Stimulated activated CD8-positive, alpha-beta memory T cell treated with anti-CD3 and anti-CD28 coated beads, Interleukin-4, amount 100 ng/mL, for 24 hours (primary cell): ENCODE data around the gene SH2D7.

ENCODE experiments used
- DNase-seq: peaks from one replicate; pipeline ENCODE4 v3.0.0-alpha.2; 2020; ENCODE audit warnings: low read depth

The SH2D7 gene

DNA sequence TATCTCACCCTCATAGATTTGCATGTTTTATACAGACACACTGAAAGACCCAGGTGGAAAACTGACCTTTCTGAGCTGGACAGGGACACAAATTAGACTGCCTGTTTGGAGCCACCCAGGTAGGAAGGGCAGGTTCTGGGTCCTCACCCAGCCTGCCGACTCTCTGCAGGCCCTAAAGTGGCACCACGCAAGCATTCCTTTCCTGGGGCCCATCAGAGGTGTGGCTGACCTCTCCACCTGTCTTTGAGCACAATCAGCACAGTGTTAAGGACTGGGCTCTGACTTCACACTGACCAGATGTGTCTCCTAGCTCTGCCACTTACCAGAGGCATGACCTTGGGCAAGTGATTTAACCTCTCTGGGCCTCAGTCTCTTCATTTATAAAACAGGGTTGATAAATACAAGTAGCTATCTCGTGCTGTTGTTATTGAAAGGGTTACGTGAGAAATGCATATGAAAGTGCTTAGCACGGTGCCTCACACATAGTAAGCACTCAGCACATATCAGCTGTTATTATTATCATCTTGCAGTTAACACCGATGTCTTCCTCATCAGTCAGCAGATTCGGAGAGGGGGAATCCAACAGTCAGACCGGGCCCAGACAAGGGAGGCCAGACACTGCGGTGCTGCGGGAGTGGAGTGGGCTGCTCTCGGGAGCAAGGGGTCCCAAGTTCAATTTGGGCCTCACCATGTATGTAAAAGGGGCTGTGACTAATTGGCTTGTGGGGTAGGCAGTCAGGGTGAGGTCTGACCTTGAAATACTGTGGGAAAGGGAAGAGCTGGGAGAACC is 12.9 kb upstream of the SH2D7 start:
- DNase-seq: no peak

DNA sequence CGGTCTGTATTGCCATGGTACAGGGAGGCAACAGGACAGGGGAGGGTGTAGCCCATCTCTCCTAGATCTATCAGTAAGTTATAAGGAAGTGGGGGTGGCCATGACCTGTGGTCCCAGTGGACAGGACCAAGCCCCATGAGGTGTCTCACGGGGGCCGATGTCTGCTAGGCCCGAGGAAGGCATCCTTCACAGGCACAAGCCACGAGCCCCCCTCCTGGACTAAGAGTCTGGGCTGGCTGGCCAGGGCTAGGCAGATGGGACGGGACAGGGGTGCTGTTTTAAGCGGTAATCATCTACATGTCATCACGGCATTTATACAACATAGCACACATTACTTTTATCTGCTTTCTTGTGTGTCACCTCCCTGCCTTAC is 12.3 kb upstream of the SH2D7 start:
- no peak for DNase-seq

DNA sequence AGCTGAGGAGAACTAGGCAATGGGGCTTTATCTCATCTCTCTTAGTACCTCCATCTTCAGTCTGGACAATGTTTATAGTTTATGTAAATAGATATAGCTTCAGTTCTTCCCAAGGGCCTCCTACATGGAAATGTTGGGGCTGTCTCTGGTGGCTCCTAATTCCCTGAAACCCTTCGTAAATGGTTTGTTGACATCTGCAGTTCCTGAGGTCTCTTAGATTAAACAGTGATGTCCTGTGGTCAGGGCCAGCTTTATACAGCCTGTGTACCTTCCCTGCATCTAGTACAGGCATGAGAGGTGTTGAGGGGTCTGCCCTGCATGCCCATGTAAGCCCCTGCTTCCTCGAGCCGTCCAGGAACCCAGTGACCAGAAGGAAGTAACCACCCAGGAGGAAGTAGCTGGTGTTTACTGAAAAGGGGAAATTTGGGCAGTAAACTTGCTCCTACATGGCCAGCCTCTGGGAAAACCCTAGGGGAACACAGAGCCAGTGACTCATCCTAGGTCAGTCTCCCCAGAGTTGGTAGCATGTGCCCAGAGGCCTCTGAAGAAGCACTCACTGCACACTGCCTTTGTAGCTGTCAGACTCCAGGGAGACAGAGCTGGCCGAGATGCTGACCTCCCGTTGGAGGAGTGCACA is 10.1 kb upstream of the SH2D7 start:
- no peak for DNase-seq

DNA sequence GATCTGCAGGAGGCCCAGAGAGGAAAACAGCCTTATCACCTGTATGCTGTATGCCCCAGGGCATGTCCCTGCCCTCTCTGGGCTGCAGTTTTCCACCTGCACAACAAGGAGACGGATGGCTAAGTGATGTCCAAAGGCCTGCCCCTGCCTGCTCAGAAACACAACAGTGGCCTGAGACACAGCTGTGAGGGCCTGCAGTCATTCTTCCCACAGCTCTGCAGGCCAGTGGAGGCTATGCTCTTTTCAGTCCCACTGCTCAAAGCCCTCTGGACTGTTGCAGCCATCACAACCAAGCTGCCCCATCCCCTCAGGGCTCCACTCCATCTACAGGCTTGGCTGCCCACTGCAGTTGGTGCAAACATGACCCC is 9.6 kb upstream of the SH2D7 start:
- DNase-seq: no peak

DNA sequence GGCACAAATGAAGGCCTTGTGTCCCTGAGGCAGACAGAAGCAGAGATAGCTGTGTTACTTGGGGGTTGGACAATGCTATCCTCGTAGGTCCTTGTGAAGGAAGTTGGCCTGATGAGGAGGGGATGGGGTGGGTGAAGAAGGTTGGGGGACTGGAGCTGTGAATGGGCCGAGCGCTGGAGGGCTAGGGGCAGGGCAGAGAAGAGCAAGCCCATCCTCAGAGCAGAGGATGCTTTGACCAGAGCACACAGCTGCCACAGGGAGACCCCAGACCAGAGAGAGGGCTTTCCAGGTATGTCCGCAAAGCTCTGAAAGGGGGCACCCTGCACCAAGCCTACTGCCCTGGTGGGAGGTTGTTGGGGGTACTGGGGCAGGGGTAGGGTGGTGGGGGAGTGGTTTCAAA is 9.2 kb upstream of the SH2D7 start:
- no peak for DNase-seq

DNA sequence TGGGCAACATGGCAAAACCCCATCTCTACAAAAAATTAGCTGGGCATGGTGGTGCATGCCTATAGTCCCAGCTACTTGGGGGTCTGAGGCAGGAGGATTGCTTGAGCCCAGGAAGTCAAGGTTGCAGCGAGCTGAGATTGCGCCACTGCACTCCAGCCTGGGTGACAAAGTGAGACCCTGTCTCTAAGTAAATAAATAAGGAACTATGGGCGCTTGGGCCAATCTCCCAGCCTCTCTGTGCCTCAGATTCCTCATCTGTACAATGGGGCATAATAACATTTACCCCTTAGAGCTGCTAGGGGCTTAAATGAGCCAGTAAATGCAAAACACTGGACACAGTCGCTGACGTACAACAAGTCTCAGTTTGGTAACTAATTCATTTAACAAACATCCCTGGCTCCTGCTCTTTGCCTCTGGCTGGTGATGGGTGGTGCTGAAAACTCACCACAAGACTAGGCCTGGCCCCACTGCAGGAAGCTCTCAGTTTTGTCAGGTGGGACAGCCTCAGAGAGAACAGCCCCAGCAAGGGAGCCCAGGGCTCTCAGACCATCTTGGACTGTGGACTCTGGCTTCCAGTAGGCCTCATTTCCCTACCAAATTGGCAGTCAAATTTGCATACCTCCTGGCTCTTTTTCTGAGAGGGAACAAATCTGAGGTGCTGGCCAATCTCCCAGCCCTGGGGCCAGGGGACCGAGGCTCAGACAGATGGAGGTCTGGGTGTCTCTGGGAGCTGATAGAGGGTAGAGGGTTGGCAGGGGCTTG is 8.5 kb upstream of the SH2D7 start:
- DNase-seq: no peak

DNA sequence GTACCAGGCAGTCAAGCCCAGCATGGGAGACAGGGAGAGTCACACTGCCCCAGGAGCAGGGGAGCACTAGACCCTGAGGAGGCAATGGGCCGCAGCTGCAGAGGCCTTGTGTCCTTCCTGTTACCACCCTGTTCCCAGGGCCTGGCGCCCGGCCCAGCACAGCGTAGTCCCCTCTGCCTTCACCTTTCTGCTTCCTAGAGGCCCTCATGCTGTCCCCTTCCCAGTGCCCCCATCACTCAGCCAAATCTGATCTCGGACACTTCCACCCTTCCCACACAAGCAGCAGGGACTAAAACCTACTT is 8.0 kb upstream of the SH2D7 start:
- DNase-seq: no peak

DNA sequence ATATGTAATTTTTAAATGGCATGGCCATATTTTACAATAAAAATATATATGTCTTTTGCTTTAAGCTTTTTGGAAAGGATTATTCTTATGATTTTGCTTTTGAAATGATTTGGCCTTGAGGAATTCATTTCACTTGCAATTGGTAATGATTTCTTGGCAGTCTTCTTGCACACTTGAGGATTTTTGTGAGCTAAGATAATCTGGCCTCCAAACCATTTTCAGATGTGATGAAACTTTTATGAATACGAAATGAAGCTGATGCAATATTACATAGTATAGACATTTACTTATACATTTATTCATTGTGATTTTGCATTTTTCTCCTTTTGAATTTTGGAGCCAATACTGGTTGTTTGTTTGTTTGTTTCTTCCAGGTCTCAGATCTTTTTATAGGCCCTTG is 6.4 kb upstream of the SH2D7 start:
- no peak for DNase-seq

DNA sequence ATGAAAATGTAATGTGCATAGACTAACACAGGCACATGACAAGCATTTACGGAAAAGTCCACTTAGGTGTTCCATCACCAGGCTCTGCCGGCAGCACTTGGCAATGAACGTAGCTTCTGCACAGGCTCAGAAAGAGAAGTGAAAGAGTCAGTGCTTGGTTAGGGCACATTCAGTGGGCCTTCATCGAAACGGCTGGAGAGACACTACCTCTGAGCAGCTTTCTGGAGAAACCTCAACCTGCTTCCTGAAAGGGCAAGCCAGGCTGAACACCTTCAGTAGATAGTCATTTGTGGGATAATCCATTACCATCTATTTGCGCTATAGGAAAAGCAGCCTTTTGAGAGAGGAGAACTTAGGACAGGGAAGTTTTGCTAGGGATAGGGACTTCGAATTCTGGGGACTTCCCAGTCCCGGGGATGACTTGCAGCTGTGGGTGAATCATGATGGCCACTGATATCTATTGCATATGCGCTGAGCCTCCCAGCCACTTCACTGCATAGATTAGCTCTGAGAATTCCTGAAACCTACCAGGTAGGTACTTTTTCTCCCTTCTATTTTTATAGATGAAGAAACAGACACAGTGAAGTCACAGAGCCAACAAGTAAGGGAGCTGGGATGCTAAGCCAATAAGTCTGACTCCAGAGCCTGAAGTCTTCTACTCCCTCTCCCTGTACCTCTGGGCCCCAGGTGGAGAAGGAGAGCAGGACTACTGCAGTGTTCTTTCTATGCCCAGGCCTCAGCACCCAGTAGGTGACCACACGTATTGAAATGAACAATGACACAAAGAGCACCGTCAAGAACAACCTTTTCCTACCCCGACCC is 4.2 kb upstream of the SH2D7 start:
- DNase-seq: no peak

DNA sequence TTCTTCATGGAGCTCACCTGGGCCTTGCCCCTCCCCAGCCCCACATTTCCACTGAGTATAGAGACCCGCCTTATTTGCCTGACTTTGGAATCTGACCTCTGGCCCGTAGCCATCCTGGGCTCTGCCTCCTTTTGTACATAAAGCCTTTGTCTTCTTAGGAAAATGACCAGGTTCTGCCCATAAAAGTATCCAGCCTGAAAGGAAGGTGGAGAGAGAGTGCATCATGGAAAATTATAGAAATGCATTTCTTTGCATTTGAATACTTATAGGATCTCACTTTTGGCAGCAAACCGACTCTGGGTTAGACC is 3.6 kb upstream of the SH2D7 start:
- DNase-seq: no peak

DNA sequence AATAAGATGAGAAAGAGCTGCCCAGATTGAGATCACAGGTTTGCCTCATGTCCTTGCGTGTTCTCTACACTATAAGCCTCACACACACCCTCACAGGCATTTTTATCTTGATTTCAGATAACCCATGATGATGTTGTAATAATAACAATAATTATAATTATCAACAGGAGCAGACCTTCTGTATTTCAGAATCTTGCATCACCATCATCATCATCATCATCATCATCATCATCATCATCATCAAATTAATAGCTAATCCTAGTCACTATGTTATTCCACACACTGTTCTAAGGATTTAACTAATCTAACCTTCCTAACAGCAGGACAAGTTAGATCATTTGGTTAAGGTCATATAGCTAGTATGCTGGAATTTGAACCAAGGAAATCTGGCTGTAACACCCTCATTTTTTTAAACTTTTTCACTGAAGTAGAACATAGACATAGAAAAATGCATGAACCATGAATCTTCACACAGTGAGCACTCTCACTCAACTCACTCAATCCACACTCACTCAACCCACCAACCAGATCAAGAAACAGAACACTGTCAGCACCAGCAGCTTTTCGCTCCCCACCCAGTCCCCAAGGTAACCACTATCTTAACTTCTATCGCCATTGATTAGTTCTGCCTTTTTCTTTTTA is 1.8 kb upstream of the SH2D7 start:
- DNase-seq: no peak

DNA sequence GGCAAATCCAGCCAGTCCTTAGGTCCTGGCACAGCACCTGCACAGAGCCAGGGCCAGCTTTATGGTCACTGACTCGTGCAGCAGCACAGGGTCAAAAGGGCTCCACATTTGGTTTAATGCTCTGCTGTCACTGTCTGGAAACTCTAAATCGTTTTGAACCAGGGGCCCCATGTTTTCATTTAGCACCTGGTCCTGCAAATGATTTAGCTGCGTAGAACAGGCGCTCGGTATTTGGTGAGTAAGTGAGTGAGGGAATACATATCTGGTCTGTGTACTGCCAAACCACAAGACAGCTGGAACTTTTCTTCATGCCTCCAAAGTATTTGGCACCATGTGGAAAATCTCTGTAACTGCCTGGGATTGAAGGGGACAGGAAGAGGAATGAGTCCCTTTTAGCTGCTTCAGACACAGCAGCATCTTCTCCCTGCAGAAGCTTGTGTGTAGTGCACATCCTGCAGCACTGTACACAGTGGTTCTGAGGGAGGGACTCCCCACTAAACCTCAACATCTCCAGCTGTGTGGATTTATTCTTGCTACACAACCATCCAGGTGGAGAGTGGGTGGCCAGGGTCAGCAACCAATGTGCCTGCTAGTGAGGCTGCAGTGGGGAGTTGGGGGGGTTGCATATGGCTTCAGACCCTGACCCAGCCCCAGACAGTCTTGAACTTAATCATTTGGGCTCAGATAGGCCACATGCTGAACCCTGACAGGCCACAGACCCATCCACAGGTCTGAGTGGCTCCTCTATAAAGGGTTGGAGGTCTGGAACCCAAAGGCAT is 1.1 kb downstream of the SH2D7 start:
- no peak for DNase-seq

DNA sequence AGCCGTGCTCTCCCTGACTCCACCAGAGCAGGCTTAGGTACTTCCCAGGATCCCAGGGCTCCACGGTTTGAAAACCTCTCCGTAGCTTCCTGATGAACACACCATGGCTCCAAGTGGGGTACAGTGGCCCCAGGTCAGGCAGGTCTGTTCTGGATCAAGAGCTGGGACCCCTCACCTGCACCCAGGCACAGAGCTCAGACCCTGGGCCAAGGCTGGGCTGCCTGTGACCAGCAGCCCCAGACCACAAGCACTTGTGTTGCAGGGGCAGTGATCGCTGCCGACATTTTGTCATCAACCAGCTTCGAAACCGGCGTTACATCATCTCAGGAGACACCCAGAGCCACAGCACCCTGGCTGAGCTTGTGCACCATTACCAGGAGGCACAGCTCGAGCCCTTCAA is 5.3 kb downstream of the SH2D7 start:
- DNase-seq: no peak

DNA sequence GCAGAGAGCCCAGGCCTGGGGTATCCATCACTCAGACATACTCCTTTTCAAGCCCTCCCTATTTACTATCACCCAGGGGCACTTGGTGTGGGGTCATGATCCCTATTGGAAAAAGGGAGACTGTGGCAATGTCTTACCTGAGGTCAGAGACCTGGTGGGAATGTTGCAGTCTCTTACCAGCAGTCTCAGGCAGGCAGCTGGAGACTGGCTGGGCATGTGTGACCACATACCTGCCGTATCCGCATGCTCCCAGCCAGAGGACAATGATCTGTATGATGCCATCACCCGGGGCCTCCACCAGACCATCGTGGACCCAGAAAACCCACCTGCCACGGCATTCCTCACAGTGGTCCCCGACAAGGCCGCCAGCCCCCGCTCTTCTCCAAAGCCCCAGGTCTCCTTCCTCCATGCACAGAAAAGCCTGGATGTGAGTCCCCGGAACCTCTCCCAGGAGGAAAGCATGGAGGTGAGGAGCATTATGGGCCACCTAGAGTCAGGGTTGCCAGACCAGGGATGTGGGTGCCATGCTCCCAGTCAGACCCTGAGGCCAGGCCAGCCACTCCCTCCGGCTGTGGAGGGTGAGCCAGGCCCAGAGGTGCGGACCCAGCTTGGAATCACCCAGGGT is 5.9 kb downstream of the SH2D7 start:
- DNase-seq: no peak

DNA sequence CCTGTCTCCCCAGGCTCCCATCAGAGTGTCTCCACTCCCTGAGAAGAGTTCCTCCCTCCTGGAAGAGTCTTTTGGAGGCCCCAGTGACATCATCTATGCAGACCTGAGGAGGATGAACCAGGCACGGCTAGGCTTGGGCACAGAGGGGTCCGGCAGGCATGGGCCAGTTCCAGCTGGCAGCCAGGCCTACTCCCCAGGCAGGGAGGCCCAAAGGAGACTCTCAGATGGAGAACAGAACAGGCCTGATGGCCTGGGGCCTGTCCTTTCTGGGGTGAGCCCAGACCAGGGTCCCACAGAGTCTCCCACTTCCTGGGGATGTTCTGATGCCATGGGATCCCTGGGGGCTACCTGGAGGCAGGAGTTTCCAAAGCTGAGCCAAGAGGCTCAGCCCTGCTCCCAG is 8.5 kb downstream of the SH2D7 start:
- no peak for DNase-seq

DNA sequence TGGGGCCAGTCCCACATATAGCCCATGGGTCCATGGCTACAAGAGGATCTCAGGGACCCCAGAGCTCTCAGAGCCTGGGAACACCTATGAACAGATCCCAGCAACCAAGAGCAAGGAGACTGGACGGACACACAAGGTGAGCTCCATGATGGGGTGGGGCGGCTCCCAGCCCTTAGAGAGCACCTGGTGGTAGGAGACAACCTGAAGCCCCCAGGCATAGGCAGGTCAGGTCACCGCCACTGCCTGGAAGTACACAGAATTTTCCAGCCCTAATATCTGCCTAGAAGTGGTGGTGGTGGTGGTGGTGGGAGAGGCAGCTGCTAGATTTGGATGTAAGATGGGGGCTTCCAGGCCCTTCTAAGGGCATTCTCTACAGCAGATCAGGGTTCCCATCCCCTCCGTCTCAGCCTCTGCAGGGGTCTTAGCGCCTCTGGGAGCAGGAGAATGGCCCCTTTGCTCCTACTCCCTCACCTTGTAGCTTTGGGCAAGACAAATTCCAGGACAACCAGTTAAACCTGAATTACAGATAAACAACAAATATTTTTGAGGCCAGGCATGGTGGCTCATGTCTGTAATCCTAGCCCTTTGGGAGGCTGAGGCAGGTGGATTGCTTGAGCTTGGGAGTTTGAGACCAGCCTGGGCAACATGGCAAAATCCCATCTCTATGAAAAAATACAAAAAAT is 9.2 kb downstream of the SH2D7 start:
- no peak for DNase-seq

DNA sequence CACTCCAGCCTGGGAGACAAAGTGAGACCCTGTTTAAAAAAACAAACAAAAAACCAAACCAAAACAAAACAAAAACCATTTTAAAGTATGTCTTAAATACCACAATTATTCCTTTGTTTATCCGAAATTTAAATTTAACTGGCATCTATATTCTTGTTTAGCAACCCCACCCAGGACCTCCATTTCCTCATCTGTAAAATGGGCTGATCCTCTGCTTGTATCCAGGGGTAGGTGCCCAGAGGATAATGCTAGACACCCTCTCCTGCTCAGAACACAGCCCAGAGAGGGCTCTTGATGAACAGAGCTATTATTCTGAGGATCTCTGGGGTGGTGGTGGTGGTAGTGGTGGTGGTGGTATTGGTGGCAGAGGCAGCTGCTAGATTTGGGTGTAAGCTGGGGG is 9.8 kb downstream of the SH2D7 start:
- DNase-seq: no peak

DNA sequence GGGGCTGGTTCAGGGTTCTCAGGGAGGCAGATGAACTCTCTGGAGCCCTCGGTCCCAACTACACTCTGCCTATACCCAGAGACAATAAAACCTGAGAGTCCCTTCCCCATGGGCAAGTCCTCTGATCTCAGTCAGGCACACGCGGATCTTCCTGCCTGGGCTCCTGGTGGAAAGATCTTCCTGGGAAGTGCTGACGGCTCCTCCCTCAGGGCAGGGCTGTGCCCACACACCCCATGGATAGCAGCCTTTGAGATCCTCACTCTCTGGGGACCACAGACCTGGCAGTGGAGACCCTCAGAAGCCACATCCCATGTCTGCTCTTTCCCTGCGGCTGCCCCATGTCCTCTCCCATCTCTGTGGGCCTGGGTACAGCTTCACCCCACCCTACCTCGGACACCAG is 10.4 kb downstream of the SH2D7 start:
- no peak for DNase-seq

DNA sequence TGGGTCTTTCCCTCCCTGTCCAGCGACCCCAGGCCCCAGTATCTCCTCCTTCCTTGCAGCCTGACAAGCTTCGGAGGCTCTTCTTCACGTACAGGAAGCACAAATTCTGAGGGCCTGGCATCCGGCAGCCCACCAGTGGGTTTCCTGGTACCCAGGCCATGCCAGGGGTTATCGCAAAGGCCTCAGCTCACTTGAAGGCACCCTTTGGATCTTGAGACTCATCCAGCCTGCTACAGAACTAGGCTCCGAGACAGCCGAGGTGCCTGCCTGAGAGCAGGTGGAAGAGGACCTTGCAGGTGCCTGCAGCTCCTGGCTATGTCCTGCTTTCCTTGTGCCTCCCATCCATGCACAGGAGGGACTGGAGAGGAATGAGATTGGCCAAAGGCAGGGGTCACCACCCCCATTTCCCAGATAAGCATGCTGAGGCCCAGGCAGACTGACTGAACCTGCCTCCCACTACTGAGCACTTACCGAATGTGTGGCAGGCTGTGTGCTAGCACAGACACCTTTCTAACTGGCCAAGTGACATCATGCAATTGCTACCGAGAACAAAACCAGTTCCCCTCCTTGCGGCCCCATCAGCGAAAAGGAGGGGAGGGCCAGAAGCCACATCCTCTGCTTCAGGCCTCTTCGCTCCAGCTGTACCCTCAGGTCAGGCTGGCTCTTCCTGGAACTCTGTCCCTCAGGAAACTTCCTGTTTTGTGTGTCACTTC is 11.2 kb downstream of the SH2D7 start:
- peak; percentile 44 for DNase-seq

DNA sequence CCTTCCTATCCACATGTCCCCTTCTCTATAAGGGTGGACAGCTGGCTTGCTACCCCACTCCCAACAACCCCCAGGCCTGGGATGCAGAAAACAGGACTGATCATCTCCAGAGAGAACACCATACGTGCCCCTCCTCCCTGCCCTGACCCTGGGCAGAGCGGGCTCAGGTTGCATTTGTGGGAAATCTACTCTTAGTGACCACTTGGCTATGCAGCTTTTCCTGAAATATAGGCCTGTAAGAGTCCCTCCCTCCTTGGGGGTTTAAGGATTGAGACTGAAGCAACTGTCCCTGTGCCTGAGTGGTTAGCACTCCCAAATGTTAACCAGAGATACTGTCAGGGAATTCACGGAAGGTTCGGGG is 11.7 kb downstream of the SH2D7 start:
- no peak for DNase-seq
